NCI-H345 treated with DMSO at 0.1 percent for 48 hours (cell line): ENCODE data around the gene CSNK2A1.
A peak's percentile ranks its signal among the peaks of the same experiment; 100 is the strongest.
"Not testable (repeated sequence)": the region's sequence is repeated elsewhere in the genome, so short reads cannot be mapped to it uniquely, and the experiment has no call there.

Experiments used
- DNase-seq: peaks from one replicate; lab custom pipeline; 2025; ENCODE audit not compliant: unreplicated experiment; lab: John Stamatoyannopoulos, UW

CSNK2A1 gene

GRCh38 chr20:543369-544152 is at the start of gene CSNK2A1:
Gene CSNK2A1 (minus strand): TSS chr20:543790. CDS start chr20:508551, 35,239 bp downstream.
- peak; percentile 98 for DNase-seq

DNA sequence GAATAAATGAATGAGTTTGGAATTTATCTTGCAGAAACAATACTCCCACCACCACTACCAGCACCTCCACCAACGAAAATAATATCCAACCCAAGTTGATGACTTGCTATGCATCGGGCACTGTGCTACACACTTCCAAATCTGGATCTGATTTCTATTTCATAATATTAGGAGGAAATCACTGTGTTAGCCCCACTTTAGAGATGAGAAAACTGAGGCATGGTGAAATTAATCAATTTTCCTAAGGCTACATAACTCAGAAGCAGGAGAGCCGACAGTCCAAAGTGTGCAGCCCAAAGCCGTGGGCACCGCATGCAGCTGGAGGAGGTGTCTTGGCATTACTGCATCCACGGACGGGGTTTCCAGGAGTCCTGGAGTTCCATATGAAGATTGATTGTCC is 48.9 kb upstream of the CSNK2A1 start:
- no peak for DNase-seq

- no peak for DNase-seq
These were observed 48.4 kb upstream of the CSNK2A1 start for GRCh38 chr20:591941-592340.

- no peak for DNase-seq
These were observed 45.5 kb upstream of the CSNK2A1 start for GRCh38 chr20:588932-589672.

GRCh38 chr20:588476-588875 is 44.9 kb upstream of the CSNK2A1 start:
- no peak for DNase-seq

DNA sequence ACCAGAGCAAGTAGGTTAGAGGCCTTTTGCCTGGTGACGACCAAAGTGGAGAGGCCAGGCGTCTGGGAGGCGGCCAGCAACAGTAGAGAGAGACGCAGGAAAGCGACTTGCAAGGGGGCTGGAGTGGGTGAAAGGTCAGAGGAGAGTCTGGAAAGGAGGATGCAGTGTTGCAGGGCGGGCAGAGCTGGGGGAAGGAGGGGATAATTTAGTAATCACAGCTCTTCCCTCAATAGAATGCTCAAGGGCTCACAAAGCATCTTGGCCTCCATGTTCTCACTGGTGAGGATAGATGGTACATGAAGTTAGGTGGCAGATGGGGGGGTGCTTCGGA is 41.3 kb upstream of the CSNK2A1 start:
- DNase-seq: no peak

- no peak for DNase-seq
These were observed 40.8 kb upstream of the CSNK2A1 start for GRCh38 chr20:584161-584970.

GRCh38 chr20:582204-582603 is 38.6 kb upstream of the CSNK2A1 start:
- no peak for DNase-seq

DNA sequence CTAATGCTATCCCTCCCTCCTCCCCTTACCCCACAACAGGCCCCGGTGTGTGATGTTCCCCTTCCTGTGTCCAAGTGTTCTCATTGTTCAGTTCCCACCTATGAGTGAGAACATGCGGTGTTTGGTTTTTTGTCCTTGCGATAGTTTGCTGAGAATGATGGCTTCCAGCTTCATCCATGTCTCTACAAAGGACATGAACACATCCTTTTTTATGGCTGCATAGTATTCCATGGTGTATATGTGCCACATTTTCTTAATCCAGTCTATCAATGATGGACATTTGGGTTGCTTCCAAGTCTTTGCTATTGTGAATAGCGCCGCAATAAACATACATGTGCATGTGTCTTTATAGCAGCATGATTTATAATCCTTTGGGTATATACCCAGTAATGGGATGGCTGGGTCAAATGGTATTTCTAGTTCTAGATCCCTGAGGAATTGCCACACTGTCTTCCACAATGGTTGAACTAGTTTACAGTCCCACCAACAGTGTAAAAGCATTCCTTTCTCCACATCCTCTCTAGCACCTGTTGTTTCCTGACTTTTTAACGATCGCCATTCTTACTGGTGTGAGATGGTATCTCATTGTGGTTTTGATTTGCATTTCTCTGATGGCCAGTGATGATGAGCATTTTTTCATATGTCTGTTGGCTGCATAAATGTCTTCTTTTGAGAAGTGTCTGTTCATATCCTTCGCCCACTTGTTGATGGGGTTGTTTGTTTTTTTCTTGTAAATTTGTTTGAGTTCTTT is 35.5 kb upstream of the CSNK2A1 start:
- not testable (repeated sequence) for DNase-seq

DNA sequence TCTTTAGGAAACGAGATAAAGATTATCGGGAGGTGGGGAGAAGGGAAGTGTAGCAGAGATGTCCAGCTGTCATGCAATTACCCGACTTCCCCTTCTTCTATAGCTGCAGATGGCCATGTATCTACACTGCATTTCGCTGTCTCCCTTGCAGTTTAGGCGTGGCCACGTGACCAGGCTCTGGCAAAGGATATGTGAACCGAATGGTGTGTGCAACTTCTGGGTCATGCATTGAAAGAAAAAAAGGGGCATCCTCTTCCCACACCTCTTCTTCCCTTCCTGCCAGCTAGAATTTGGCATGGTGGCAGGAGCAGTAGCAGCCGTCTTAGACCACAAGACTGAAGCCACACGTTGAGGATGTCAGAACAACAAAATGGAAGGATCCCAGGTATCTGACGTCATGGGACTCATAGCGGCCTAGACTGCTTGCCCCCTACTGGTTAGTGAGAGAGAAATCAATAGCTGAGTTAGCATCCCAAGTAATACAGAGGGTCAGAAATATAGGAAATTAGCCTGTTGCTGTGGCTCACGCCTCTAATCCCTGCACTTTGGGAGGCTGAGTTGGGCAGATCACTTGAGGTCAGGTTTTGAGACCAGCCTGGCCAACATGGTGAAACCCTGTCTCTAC is 33.7 kb upstream of the CSNK2A1 start:
- DNase-seq: no peak

- no peak for DNase-seq
These were observed 32.6 kb upstream of the CSNK2A1 start for GRCh38 chr20:576156-576555.

GRCh38 chr20:575230-575629 is 31.6 kb upstream of the CSNK2A1 start:
- DNase-seq: no peak

GRCh38 chr20:574297-574942 is 30.8 kb upstream of the CSNK2A1 start:
- DNase-seq: no peak

GRCh38 chr20:573414-574296 is 30.1 kb upstream of the CSNK2A1 start:
- DNase-seq: no peak

GRCh38 chr20:572727-573126 is 29.1 kb upstream of the CSNK2A1 start:
- no peak for DNase-seq

DNA sequence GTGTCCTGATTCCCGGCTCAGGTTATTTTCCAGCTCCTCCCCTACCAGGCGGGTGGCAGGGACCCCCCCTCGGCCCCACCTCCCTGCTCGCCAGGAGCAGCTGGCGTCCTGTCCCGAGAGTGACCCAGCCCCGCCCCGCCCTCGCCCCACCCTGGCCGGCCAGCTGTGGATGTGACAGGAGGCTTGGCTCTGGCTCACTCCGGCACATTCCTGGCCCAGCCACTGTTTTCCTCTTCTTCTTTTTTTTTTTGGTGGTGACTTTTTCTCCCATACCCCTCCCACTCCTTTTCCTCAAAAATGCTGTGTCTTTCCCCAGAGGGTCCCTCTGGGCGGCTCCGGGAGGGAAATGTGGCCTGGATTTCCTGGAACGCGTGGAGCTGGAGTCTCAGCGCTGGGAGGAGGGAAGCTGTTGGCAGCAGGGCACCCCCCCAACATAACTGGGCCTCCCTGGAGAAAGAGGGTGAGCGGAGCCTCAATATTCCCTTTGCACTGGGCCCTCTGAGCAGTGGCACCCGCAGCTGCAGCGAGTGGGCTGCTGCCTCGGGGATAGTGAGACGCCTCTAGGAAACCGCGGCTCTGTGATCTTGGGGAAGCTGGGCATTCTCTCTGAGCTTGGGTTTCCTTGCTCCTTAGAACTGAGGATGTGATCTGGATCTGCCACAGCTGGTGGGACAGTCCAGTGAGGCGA is 28.3 kb upstream of the CSNK2A1 start:
- no peak for DNase-seq

DNA sequence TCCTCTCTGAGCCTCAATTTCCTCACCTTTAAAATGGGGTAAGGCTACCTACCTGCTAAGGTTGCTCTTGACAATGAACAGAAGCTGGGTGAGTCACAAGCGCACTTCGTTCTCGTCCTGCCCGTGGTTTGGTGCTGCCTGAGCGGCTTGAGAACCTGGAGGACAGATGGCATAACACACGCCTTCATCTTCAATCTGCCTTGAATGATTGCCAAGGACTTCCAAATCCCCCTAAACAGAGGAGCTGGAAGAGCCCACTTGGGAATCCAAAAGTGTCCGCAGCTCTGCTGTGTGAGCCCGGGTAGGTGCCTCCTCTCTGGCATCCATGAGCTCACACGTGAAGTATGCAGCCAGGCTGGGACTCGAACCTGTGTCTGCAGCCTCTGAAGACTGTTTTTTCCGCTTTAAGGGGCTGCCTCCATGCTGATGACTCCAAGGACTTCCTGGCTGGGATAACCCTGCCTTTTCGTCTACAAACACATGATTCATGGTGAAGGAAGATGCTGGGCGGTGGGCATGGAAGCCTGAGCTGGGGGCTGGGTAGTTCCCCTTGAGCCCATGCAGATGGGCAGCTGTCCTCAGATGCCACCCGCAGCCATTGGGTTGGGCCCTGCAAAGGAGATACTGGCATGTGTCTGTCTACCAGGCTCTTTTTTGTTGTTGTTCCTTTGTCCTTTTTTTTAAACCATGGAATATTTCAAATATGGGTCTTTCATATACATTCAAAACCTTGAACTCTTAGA is 25.3 kb upstream of the CSNK2A1 start:
- no peak for DNase-seq
